HuH-7.5 (cell line): ENCODE data around the gene THY1.
"Not testable (repeated sequence)": the region's sequence is repeated elsewhere in the genome, so short reads cannot be mapped to it uniquely, and the experiment has no call there.

Experiments used
- DNase-seq: peaks from one replicate; pipeline ENCODE4 v3.0.0; 2011; ENCODE audit warnings: low spot score

Gene THY1

DNA sequence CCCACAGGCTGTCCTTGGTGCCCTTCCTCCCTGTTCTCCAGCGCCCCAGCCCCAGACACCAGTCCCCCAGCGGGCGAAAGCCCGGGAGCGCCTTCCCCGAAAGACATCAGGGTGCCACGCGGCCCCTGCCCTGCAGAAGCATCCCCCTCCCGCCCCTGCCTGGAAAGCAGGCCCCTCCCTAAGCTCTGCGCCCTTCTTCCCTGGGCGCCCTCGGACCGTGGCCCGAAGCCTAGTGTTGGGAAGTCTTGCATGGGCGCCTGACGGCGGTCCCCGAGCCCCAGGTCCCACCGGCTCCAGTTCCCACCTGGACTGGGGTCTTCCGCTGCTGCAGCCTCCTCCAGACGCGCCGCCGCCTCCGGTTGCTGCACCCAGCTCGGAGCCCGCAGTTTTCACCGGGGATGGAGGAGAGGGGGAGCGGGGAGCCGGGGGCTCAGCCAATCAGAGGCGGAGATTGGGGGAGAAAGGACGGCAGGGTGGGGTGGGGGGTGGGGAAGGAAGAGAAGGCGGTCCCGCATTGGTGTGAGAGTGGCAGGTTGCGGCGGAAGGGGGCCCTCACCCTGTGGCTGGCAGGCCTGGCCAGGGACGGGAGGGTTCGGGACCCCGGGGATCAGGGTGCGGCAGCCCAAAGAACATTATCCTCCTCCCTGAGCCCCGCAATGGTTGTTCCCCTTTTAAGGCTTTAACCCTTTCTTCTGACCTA lies at the start of gene THY1:
THY1 (minus strand) TSS at position 364 of the 700 bp plus-strand sequence. CDS start 2,267 bp downstream, outside the sequence.
- DNase-seq, result no peak

DNA sequence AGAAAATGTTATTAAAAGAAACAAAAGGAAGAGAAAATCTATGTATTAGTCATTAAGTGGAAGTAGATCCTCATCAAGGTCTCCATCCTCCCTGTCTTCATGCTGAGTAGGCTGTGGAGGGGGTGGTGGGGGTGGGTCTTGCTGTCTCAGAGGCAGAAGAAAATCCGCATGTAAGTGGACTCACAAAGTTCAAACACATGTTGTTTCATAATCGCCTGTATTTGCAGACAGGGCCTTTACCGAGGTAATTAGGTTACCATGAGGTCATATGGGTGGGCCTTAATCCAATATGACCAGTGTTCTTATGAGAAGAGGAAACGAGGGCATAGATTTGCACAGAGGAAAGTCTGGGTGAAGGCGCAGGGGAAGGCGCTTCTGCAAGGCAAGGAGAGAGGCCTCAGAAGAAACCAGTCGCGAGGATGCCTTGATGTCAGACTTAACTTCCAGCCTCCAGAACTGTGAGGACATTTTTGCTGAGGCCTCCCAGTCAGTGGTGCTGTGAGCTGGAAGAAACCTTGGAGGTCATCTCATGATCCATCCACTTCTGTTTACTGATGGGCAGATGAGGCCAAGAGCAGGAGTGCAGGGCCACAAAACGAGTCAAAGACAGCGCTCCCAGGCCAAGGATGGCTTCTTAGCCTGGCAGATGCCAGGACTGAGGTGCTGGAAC lies 49.3 kb upstream of the THY1 start:
- DNase-seq, result no peak

DNA sequence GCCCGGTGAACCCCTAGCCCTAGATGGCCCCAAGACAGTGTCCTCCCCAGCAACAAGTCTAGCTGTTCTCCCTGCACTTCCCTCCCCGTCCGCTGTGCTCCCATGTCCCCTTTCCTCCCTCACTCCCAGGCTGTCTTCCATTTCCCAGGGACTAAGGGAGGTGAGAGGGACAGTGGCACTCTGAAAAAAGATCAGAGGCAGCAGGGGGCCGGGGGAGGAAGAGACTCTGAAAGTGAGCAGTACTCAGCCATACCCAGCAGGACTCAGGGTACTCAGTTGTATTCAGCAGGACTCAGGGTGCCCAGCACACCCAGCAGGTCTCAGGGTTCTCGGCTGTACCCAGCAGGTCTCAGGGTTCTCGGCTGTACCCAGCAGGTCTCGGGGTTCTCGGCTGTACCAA lies 48.4 kb upstream of the THY1 start:
- no peak for DNase-seq

DNA sequence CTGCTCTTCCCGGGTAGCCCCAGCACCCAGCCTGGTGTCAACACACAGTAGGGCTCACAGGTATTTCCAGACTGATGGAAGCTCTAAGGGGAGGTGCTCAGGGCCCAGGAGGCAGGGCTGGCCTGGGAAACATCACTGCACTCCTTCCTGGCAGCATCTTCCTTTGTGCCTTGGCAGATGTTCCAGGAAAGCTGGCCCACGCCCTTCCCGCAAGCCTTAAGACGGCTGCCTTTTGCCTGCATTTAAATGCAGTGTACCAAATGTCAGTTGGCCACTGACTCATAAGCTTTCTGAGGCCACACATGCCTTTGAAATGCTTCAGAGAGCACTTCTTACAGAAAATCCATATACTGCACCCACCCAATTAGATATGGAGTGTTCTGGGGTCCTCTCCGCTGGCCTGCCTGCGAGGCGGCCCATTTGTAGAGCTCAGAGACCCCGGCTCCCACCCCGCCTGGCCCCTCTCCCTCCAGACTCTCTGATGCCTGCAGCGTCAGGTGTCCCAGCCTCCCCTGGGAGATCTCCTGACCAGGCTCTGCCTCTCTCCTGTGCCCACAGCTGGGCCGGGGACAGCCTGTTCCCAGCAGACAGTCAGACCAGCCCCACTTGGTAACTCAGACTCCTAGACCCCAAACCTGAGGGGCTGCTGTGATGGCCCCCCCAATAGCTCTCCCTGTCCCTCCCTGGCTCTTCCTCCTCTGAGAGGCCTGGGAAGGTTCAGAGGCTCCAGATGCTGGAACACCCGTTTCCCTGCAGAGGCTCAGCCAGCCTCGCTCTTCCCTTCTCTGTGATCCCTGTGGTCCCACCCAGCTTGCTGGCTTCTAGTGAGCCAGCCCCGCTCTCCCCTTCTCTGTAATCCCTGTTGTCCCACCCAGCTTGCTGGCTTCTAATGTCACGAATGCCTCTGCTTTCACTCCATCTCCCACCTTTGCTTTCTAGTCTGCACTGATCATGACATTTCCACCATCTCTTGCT lies 47.6 kb upstream of the THY1 start:
- no peak for DNase-seq

DNA sequence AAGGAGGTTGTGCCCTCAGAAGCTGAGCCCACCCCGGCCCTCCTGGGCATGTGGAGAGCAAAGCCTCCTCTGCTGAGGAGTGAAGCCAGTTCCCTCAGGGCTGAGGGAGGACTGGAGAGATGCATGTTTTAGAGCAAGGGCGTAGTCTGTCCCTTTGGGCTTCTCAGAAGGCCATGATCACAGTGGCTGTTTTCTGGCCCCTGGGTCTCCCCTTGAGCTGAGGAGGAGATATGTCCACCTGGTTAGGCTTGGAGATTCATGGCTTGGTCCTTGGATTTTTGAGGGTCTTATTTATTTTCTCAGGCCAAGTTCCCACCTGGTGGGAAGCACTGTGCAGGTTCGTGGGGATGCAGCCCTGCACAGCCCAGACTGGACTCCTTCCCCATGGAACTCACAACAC lies 46.5 kb upstream of the THY1 start:
- DNase-seq, result no peak

DNA sequence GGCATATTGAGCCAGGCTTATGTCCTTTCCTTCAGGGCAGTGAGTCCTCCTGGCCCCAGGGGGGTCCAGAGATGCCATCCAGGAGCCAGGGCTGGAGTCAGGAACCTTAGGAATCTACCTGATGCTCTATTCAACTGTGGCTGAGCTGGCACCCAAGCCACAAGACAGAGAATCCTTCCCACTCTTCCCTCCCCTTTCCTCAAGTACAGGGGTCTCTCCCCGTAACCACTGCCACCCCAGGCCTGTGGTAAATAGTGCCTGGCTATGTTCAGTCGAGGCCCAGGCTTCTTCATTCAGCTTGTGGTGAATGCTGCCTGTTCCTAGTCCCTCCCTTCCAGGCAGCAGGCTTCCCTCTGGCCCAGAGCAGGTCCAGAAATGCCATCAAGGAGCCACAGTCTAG lies 45.5 kb upstream of the THY1 start:
- DNase-seq, result no peak

DNA sequence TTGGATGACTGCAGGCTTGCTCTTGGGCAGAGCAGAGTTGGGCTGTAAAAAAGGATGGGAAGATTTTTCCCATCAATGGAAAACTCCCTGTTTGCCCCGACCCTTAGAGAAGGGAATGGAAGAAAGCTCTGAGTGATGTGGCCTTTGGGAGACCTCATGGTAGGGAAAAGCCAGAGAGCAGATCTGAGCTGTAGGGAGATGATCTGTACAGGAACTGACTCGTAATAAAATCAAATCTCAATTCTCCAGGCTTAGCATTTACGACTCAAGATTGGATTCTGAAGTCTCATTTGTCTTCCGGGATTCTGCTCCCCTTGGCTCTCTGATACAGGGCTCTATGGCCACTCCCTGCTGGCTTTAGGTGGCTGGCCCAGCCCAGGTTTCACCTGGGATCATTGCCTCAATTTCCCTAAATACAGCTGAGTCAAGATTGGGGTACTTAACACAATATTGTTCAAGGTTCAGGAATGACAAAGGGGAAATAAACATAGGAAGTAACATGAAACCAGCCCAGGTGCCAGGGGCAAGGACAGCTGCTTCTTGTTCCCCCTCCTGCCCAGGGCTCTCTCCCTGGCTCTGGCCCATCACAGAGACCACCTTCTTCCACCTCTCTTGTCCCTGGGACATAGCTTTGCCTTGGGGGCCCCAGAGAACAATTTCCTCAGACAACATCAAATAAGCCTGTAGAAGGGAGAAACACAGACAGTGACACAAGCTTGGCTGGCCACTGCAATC lies 38.4 kb upstream of the THY1 start:
- DNase-seq, result no peak

DNA sequence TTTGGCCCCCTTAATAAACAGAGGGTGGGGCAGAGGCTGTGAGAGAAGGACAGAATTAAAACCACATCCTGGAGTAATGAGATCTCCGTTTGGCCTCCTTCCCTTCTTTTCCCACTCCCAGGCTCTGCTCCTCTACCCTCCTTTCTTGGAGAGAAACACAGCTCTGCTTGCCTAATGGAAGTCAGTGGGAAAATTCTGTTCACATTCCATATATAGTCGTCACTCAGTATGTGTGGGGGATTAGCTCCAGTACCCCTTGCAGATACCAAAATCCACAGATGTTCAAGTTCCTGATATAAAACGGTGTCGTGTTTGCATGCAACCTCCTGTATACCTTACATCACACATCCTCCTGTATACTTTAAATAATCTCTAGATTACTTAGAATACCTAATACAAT lies 37.6 kb upstream of the THY1 start:
- DNase-seq, result no peak

DNA sequence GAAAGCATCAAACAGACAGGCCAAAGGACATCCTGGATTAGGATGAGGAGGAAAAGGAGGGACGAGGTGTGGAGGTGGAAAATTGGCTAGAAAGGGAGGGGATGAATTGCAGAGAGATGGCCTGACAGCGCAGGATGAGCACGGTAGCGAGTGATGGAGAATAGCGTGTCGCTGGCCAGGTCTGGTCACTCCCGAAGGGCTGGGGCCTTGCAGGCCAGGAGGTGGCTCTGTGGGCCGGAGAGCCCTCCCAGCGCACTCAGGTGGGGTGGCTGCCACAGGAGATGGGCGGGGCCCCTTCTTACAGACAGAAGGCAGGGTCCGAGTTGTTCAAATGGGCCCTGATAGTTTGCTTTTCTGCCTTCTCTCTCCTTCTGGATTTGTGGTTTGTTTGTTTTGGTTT lies 37.1 kb upstream of the THY1 start:
- DNase-seq, result no peak

DNA sequence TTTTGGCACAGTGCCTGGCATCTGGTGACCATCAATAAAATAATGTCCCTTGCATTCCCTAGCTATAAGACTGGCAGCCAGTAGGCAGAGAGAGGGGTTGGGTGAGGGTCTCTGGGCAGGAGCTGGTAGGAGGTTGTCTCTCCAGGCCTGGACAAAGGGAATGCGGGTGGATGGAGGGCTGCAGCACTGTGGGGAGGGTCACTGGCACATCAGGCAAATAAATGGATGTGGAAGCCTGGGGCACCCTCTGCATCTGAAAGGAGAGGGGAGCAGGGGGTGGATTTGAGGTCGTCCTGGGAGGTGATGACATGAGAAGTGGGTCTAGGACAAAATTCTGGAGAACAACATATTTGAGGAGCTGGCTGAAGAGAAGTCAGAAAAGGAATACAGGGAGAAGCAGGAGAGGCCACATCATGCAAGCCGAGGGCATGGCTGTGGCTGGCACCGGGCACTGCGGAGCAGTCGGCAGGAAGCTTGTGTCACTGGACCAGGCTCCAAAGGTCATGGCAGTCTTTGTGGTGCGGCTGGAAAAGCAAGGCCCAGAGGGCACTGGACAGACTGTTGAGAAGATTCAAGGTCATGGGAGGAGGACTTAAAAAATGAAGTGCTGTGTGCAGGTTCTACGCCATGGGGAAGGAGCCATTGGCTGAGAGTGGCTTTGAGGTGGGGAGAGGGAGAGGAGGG lies 36.5 kb upstream of the THY1 start:
- DNase-seq, result no peak

DNA sequence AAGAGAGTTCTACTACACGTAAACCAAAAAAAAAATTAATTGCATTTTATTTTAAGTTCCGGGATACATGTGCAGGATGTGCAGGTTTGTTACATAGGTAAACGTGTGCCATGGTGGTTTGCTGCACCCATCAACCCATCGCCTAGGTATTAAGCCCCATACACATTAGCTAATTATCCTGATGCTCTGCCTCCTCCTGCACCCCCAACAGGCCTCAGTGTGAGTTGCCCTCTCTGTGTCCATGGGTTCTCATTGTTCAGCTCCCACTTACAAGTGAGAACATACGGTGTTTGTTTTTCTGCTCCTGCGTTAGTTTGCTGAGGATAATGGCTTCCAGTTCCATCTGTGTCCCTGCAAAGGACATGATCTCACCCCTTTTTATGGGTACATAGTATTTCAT lies 32.7 kb upstream of the THY1 start:
- DNase-seq, result not testable (repeated sequence)

DNA sequence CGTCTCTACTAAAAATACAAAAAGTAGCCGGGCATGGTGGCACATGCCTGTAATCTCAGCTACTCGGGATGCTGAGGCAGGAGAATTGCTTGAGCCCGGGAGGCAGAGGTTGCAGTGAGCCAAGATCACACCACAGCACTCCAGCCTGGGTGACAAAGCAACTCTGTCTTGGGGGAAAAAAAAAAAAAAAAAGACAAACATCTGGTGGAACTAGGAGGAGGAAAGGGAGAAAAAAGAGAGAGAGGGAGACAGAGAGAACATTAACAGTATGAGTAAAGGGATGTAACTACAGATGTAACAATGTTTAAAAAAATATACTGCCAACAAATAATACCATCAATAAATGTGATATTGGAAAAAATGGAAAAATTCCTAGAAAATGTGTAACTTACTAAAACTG lies 32.3 kb upstream of the THY1 start:
- DNase-seq, result not testable (repeated sequence)

DNA sequence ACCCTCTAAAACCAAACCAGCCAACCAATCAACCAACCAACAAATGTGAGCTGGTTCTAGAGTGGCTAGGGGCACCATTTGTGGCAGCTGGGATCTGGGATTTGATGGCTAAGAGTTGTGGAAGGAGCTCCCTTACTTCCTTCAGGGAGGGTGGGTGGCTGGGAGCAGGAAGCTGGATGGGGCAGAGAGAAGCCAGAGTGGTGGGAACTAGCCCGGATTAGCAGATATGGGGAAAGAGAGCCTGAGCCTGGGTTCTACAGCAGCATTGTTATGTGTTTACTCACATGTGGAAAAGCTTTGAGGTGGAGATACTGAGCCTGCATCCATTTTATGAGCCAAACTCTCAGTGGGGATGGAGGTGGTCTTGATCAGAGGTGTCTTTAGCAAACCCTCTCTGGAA lies 30.9 kb upstream of the THY1 start:
- no peak for DNase-seq

DNA sequence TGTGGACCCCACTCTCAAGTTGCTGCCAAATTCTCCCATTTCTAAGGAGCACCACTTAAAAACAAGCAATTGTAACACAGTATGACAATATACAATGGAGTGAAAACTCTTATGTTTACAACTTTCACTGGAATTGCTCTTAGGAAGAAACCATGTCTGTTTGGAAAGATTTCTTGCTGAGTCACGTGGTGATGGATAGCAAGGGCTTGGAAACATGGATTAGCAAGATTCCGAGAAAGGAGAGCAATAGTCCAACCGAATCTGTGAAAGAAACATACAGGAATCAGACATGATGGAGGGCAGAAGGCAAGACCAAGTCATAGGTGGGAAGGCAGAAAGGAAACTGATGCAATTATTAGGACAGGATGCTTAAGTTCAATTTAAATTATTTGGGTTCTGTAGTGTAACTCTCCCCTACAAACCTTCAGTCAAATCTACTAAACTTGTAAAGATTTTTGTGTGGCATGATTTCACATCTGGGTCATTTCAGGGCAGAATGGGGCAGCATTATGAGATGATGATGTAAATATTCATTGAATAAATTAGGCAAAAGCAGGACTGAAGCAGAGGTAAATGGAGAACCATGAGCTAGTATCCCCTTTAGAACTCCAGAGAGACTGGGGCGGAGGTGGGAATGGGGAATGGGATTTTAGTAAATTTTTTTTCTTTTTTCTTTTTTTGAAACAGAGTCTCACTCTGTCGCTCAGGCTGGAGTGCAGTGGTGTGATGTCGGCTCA lies 27.8 kb upstream of the THY1 start:
- no peak for DNase-seq

DNA sequence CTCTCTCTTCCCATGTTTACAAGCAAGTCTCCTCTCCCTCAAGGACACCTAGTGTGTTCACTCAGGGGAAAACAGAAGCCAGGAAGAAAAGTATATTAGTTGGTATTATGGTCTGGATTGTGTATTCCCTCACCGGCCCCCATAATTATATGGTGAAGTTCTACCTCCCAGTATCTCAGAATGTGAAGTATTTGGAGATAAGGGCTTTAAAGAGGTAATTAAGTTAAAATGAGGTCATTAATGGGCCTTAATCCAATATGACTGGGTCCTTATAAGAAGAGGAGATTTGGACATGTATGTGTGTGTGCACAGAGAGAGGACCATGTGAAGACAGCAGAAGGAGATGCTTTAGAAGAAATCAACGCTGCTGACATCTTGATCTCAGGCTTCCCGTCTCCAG lies 26.5 kb upstream of the THY1 start:
- no peak for DNase-seq

DNA sequence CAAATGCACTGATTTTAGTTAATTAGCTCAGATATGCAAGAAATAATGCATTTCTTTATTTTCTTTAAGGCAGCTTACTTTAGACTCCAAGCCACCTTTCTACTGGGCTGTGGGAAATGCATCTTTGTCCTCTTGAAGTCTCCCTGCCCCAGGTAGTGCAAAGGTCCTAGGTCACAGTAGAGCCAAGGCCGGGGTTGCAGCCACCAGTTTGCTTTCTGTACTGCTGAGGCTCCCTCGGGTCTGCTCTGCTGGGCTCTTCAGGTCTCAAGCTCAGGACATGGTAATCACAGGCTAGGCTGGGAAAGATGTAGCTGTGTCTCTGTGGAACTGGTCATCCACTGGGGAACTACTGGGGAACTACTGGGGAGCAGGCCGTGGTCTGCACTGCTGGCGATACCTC lies 25.4 kb upstream of the THY1 start:
- no peak for DNase-seq

DNA sequence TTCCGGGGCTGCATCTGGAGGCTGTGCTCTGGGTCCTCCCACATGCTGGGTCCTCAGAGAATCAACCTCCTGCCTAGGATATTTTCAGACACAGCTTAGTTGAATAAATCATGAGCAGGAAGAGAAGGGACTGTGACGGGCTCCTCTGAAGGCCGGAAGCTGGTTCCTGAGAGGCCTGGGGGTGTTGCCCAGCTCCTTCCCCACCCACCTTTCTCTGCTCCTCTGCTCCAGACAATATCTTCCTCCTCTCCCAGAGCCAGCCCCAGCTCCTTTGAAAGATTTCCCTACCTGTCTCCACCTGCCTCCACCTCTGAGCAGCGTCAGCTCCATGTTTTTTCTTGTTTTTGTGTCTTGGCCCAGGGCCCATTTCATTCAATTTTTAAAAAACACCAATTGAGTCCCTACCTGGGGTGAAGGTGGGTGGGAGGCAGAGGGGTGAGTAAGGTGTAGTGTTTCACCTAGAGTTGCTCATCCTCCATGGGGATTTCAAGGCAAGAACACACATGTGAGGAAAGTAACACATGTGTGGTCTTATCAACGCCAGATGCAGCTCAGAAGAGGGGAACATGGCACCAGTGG lies 24.8 kb upstream of the THY1 start:
- DNase-seq, result no peak

DNA sequence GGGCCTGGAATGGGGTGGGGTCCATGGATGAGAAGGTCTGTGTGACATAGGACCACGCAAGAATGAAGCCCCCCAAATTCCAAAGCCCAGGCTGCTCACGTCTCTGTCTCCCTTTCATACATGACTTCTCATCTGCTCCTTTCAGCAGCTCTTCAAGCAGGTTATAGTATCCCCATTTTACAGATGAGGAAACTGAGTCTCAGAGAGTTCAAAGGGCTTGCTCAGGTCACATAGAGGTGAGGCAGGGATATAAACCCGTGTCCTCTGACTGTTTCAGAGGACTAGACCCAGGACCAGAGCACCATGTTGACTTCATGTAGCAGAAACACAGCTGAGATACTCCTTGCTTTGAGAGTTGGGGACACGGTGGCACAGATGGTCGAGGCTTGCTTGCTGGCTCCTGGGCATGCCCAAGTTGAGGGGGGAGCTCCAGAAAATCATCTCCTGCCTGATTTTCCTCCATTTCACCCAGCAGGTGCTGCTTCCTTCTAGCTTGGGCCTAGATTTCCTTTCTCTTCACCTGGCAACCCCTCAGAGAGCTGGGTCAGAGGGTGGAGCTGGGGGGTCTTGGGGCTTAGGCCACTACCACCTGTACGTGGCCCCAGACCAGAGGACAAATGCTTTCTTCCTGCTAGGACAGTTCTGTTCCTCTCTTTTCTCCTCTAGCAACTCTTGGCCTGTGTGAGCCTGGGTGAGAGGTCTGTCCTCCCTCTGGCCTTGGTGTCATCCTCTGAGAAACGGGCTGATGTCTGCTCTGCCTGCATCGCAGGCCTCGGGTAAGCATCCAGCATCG lies 24.1 kb upstream of the THY1 start:
- DNase-seq, result no peak

DNA sequence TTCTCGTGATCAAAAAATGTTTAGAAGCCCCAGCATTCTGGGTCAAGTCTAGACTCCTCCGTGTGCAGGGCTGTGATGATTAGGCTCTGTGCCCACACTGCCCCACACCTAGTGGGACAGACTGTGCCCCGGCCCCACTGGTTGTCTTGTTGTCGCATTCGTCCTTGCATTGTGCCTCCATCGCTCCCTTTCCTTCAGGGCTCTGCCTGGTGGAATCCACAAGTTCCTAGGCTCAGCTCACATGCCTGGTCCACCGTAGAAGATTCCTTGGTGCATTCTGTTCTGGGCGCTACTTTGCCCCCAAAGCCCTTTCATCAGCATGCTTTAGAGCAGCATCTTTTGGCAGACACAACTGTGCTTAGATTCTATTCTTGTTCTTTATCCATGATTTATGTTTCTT lies 23.5 kb upstream of the THY1 start:
- DNase-seq, result no peak

DNA sequence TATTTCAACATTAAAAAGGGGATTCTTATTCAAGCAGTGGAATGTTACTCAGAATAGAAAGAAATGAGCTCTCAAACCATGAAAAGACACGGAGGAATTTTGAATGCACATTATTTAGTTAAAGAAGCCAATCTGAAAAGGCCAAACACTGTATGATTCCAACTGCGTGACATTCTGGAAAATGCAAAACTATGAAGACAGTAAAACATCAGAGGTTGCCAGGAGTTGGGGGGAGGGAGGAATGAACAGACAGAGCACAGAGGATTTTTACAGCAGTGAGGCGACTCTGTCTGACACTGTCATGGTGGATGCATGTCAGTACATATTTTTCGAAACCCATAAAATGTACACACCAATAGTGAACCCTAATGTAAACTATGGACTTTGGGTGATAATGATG lies 22.9 kb upstream of the THY1 start:
- no peak for DNase-seq
